Measurements from ENCODE around the gene TEKTIP1. TPM values are rescaled to one million over a fixed set of nuclear protein-coding genes. Genes with fewer than 3 reads are reported as not detected.
"Not testable (repeated sequence)": the region's sequence is repeated elsewhere in the genome, so short reads cannot be mapped to it uniquely, and the experiment has no call there.

The TEKTIP1 gene
- total RNA-seq, 1 donor from 2014 or later: 6.4 TPM

DNA sequence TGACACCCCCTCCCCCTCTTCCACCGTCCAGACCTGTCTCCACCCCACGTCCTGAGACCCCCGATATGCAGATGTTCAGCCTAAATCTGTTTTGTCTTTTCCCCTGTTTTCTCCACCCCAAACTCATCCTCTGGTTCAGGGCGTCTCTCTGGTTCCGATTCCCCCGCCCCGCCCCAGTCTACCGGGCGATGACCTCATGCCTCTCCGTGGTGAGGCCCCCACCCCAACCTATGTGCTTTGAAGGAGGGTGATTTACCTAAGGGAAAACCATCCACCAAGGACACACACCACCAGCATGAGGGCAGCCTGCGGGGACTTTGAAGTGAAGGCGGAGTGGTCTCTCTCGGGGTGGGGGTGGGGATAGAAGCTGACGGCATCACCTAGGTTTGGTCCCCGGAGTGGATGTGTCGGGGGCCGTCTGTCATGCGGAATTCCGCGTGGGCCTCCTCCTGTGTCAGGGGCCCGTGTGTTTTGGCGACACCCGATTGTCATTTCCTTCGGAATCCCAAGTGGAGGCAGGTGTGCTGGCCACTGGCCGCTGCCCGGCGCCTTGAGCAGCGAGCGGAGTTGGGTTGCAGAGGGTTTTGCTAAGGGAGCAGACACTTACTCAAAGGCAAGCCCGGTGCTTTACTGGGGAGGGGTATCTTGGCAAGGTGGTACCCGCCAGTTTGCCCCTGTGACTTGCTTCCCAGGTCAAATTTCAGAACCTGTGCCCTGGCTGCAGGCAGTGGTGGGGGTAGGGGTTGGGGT, 31.4 kb upstream of the TEKTIP1 start:
- no peak for DNase-seq (ENCODE audit: low spot score)

DNA sequence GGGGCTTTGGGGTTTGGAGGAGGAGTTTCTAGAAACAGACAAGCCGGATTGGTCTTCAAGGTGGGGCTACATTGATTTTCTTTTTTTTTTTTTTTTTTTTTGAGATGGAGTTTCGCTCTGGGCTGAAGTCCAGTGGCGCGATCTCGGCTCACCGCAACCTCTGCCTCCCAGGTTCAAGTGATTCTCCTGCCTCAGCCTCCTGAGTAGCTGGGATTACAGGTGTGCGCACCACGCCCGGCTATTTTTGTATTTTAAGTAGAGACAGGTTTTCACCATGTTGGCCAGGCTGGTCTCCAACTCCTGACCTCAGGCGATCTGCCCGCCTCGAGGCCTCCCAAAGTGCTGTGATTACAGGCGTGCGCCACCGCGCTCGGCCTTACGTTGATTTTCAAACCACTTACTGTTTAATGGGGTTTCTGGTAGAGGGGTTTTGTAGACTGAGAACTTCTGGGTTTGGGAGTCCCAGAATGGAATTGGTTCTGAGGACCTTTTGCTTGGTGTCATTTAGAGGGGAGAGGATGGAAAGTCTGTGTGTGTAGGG, 30.8 kb upstream of the TEKTIP1 start:
- DNase-seq (ENCODE audit: low spot score): not testable (repeated sequence)

DNA sequence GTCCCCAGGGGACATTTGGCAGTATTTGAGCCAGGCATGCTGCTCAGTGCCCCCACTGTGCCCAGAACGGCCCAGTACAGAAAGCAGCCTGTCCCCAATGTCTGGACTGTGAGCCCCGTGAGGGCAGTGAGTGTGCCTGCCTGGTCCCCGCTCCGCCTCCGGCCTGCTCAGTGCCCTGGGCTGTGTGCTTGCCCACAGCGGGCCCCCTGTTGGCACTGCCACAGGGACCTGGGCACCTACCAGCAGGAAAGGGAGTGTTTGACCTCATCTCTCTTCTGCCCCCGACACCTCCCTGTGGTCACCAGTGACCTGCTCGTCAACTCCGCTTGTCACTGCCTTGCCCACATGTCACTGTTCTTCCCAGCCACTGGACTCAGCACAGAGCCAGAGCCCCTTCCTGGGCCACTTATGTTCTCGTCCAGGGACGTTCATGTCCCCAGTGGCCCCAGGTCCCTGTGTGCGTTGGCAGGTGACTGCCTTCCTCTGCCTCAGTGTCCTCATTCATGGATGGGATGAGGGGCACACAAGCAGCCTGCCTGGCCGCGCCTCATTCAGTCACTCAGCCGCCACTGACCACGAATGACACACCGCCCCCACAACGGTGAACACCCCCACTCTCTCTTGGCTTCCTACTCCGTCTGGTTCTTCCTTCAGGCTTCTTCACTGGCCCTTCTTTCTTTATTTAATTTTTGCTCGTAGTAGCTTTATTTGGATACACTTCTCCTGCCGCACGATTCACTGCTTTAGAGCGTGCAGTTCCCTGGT, 30.0 kb upstream of the TEKTIP1 start:
- DNase-seq (ENCODE audit: low spot score): no peak

DNA sequence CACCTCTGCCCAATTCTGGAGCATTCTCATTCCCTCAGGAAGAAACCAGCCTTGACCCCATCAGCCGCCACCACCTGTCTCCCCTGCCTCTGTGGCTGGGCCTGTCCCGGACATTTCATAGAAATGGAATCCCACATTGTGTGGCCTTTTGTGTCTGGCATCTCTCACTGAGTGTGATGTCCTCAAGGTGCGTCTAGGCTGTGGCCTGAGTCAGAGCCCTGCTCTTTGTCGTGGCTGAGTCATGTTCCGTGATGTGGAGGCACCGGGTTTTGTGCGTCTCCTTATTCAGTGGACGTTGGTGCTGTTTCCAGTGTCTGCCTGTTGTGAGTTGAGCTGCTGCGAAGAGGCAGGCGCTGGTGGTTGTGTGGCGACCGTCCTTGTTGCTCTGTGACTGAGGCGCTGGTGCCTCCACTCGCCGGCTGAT, 29.4 kb upstream of the TEKTIP1 start:
- DNase-seq (ENCODE audit: low spot score): no peak

DNA sequence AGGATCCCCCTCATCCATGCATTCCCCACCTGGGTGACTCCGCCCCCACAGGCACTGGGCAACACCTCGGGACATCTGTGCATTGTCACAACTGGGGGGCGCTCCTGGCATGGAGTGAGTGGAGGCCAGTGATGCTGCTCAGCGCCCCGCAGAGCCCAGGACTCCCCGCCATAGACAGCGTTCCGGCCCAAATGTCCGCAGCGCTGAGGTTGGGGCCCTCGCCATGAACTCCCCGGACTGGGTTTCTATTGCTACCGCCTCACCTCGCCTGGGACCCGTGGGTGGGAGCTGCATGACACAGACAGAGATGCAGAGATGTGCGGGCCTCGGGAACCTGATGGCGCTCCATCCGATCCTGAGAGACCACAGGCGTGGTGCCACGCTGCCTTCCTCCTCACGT, 28.2 kb upstream of the TEKTIP1 start:
- DNase-seq (ENCODE audit: low spot score): no peak

DNA sequence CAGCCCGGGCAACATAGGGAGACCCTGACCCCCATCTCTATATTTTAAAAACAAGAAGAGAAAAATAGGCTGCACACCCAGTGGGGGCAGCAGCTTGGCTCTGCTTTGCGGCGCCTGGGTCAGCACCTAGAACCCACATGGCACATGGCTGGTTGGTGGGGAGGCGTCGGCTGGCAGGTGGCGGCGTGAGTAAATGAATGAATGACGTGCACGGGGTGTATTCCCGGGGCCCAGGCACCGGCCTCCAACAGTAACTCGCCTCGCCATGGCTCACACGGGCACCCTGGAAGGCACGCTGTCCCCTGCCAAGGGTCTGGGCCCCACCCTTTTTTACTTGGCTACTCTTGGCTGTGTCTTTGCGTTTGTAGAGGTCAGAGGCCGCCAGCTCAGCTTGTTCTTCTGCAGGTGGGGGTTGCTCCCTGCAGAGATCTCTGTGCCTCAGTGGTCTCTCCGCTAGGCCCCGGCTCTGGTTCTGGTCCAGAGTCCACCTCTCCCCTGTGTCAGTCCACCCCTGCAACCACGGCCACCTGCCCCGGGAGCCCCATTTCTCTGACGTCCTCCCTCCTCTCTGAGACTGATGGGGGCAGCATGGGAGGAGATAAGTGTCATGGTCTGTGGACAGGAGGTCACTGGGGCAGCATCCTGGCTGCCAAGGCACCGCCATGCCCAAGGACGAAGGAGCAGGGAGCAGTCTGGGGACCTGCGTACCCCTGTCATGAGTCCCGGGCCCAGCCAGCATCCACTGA, 27.3 kb upstream of the TEKTIP1 start:
- DNase-seq (ENCODE audit: low spot score): no peak

DNA sequence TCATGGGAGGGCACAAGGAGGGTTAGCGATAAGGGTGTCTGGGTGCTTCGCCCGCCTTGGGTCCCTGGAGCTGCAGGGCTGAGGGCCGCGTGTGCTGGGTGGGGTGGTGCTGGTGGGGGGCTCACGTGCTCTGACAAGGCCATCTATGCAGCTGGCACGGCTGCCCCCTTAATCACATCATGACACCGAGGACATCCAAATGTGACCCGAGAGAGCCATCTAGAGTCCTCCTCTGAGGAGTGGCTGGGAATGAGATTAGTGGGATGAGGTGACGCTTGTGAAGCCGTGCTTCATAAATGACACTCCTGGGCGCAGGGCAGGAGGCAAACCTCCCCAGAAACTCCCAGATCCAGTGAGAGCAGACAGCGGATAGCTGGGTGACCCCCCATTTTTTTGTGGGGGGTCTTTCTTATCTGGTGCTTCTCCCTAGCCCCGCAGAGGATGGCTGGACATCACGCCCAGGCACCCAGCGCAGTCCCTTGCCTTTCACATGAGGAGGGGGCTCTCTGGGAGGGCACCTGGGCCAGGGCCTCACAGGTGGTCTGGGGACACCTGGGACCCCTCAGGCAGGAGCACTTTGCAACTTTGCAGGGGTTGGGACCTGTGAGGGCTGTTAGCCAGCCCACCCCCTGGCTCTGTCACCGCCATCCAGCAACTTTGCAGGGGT, 26.3 kb upstream of the TEKTIP1 start:
- DNase-seq (ENCODE audit: low spot score): no peak

DNA sequence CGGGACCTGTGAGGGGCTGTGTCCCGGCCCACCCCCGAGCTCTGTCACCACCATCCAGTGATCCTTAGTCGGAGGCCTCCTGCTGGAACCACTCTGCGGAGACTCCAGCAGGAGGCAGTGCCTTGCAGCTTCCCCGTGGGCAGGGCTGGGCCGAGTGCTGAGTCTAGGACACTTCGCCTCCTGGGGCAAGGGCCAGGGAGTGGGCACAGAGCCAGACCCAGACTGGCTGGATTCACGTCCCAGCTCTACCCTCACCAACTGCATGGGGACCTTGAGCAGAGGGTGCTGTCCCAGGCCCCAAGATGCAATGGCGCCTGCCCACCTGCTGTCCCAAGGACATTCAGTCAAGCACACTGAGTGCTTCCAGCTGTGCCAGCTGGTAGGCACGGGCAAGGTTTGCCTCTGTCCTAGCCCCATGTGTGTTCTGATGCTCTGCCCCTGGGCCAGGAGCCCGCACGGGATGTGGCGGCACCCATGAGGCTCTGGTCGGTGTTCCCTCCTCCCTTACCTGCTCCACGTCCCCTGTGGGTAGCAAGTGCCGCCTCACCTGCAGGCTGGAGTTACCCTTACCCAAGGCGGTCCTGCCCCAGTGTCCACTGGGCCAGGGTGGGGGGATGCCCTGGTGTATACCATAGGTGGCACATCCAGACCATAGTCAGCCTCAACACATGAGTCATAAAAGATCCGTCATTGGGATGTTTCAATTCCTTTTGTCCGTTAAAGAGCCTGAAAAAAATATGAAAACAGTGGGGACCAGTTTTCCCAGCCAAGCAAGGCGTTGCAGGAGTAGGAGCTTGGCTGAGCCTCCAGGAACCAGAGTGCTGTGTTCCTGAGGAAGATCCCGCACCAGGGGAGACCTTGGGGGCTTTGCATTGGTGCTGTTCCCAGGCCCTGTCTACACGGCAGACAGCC, 25.5 kb upstream of the TEKTIP1 start:
- DNase-seq (ENCODE audit: low spot score): no peak

DNA sequence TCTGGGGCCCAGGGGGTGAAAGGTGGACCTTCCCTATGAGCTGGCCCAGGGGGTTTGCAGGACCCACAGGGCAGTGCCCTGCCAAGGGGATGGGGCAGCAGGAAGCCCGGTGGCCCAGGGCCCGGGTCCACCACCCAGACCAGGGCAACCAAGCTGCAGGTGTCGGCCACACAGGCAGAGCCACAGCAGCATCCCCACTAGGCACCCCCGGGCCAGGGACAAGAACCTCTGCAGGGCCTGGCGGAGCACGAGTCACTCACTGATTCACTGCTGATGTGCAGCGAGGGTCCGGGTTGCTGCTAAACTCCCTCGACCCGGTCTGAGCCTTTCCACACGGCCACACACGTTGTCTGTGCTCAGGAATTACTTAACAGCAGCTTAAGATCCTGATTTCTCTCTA, 24.0 kb upstream of the TEKTIP1 start:
- DNase-seq (ENCODE audit: low spot score): no peak

DNA sequence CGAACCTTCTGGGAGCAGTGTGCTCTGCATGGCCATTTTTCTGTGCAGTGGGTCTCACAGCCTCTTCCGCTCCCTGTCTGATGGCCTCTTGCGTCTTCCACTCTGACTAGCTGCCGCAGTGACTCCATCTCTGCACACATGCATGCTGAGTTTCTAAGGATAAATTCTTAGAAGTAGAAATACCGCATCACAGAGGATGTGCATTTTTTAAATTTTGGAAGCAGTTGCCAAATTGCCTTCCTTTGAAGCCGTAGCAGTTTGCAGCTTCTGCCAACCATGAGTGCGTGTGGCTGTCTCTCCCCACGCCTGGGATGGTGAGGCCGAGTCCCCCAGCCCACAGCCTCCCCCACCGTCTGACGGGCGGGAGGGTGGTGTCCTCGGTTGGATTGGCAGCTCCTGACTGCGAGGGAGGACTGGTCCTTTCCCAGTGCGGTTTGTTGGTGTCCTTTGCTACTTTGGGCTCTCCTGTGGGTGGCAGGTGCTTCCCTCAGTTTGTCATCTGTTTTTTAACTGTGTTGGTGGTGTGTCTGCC, 23.0 kb upstream of the TEKTIP1 start:
- no peak for DNase-seq (ENCODE audit: low spot score)

DNA sequence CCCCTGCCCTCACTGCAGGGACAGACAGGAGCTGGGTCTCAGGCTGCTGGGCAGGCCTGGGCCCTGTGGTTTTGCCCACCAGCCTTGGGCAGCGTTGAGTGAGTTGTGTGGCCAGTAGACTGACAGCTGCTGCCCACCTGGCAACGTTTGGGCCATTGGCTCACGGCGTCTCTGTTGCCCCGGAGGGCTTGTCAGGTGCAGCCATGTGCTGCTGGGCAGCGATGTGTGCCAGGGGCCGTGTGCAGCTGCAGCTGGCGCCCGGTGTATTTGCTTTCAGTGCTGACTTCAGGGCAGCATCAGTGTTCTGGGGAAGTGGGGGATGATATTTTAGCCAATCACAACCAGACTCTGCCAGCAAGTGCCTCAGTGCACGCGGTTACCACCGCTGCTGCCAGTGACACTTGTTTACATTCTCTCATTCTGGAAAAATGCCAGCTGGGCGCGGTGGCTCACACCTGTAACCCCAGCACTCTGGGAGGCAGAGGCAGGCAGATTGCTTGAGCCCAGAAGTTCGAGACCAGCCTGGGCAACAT, 22.2 kb upstream of the TEKTIP1 start:
- DNase-seq (ENCODE audit: low spot score): no peak

DNA sequence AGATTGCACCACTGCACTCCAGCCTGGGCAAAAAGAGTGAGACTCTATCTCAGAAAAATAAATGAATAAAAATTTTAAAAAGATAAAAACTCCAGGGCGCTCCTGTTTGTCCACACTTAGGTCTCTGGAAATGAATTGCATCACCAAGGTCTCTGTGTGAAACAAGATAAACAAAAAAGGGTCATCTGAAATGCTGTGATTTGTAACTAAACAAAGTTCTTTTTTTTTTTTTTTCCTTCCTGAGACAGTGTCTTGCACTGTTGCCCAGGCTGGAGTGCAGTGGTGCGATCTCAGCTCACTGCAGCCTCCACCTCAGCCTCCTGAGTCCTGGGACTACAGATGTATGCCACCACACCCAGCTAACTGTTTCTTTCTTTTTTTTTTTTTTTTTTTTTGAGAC, 21.3 kb upstream of the TEKTIP1 start:
- DNase-seq (ENCODE audit: low spot score): no peak

DNA sequence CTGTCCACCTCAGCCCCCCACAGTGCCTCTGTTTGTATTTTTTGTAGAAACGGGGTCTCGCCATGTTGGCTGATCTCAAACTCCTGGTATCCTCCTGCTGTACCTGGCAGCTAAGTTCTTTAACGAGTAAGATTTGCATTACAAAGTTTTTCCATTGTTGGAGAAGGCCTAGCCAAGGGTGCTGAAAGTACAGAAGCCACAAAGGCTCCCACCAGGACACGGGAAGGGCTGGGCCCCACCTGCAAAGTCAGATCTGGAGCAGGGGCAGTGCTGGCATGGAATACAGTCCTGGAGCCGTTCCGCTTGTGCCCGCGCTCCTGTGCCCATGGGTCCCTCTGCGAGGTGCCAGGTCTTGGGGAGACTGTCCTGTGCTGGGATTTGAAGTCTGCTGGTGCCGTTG, 20.7 kb upstream of the TEKTIP1 start:
- DNase-seq (ENCODE audit: low spot score): no peak

DNA sequence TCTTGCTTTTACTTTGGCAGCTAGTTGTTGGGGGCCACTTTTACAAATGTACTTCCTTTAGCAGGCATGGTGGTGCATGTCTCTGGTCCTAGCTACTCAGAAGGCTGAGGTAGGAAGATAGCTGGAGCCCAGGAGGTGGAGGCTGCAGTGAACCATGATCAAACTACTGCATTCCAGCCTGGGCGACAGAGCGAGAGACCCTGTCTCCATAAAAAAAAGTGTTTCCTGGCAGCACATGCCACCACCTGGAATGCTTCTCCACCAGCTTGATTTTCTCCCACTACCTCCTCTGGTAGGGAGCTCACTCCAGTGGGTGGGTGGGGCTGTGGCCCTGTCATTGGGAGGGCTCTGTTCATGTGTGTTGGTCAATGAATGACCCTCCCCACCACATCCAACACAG, 20.3 kb upstream of the TEKTIP1 start:
- DNase-seq (ENCODE audit: low spot score): no peak

DNA sequence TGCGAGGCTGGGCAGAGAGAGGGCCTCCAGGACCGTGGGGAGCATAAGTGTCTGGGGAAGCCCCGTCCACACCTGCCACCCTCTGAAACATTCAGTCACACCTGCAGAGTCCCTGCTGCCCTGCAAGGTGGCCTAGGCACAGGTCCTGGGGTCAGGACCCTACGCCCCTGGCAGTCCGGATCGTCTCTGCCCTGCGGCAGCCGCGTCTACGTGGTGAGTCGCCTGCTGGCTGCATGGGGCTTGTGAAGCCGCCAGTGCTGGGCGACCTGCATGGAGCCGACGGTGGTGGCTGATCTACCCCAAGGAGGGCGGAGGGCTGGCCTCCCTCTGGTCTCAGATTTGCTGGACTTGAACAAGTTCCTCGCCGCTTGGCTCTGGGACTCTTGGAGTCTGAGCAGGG, 19.8 kb upstream of the TEKTIP1 start:
- DNase-seq (ENCODE audit: low spot score): no peak

DNA sequence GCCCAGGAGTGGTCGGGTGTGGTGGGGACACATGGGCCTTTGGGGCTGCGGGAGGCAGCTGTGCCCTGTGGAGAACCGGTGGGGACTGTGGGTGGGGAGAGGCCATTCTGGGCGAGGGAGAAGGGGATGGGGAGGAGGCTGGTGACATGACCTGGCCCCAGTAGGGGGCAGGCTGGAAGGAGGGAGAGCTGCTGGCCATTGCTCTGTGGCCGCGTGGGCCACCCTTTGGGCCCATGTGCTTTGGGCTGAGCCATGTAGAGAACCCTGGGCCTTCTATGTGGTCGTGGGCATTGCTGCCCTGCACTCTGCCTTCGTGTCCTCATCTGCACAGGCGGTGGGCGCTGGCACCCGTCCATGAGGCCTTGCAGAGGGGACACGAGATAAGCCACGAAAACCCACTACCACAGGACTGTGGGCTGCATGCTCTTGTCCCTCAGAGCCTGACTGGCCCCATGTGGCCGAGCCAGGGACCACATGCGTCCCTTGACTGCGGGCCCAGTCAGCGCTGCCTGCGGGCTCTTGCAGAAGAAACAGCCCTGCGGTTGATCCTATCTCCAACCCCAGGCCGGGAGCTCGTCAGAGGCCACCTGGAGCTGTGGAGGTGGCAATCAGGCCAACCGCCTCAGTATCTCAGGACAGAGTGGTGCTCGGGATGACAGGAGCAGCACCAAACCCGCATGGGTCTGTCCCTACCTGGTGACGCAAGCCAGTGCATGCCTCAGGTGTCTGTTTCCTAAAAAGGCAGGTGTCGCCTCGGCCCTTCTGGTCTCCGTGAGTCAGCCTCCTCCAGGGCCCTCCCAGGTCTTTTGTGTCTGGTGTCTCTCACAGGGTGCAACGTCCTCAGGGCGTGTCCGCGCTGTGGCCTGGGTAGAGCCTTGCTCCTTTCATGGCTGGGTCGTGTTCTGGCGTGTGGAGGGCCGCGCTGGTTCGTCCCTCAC, 18.5 kb upstream of the TEKTIP1 start:
- no peak for DNase-seq (ENCODE audit: low spot score)

DNA sequence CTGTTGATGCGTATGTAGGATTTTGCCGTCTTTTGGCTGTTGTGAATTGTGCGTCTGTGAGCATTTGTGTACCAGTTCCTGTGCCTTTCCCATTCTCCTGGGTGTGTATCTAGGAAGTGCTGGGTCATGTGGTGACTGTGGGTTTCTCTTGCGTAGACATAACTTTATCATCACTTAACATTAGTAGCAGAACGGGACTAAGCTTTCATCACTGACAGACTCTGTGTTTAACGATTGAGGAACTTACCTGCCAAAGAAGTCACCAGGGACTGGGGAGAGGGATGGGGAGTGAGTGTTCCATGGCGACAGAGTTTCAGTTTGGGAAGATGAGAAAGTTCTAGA, 17.9 kb upstream of the TEKTIP1 start:
- no peak for DNase-seq (ENCODE audit: low spot score)

DNA sequence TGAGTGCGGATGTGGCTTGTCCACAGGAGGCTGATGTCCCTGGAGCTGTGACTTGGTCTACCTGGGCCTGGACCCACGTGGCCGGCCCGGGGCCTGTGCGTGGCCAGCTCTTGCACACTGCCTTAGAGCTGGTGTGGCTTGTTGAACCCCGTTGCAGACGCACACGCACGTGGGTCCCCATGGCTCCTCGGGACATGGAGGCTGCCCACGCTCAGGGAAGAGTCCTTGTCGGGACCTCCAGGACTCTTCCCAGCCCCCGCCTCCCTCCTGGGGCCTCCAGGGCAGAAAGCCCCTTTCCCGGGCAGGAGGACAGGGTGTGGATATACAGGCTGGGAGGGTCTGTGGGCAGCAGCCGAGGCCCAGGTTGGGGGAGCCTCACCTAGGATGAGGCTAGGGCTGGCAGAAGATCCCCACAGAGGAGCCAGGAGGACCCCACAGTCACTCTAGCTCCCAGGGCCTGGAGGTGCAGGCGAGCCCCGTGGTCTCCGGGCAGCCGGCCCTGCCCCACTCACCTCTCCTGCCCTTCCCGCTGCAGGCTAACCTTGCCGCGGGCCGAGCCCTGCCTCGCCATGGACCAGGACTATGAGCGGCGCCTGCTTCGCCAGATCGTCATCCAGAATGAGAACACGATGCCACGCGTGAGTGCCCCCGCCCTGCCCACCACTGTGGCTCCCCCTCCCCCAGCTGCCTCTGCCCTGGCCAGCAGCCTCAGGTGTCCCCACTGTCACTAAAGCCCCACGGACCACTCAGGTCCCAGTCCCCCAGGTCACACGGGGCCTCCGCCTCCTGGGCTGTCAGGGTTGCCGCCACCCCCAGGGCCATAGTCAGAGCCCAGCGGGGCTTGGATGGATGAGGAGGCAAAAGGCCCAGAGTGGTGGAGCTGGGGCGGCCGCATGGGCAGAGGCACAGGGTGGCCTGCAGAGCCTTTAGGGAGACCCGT, 16.3 kb upstream of the TEKTIP1 start:
- DNase-seq (ENCODE audit: low spot score): no peak

Measured in ureter (tissue), 1 donor.